ENCODE results near the gene ZNHIT3.

DNA sequence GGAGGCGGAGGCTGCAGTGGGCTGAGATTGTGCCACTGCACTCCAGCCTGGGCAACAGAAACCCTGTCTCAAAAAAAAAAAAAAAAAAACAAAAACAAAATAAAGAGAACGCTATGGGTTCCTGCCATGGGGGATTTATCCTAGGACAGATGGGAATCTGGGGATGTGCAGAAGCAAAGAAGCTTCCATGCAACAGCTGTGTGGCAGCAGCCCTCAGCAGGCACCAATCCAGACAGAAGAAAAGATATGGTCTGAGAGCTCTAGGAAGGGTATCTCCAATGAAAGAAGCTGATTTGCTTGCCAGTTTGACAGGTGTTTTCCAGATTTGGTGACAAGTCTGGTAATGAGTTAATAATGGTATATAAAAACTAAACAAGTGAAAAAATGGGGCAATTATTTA lies 36.6 kb downstream of the ZNHIT3 start:
- TF ChIP-seq EZH2phosphoT487 (IDR thresholded peaks at IDR 0.05; ENCODE audit: borderline replicate concordance, low read length): no peak
- TF ChIP-seq, protein P1, sequence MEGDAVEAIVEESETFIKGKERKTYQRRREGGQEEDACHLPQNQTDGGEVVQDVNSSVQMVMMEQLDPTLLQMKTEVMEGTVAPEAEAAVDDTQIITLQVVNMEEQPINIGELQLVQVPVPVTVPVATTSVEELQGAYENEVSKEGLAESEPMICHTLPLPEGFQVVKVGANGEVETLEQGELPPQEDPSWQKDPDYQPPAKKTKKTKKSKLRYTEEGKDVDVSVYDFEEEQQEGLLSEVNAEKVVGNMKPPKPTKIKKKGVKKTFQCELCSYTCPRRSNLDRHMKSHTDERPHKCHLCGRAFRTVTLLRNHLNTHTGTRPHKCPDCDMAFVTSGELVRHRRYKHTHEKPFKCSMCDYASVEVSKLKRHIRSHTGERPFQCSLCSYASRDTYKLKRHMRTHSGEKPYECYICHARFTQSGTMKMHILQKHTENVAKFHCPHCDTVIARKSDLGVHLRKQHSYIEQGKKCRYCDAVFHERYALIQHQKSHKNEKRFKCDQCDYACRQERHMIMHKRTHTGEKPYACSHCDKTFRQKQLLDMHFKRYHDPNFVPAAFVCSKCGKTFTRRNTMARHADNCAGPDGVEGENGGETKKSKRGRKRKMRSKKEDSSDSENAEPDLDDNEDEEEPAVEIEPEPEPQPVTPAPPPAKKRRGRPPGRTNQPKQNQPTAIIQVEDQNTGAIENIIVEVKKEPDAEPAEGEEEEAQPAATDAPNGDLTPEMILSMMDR (IDR thresholded peaks at IDR 0.05; ENCODE audit: low read depth, low read length, poor library complexity, severe bottlenecking): no peak

Data from DOHH2 (cell line).